ENCODE measurements around the gene OR4S1.
"Not testable (repeated sequence)": the region's sequence is repeated elsewhere in the genome, so short reads cannot be mapped to it uniquely, and the experiment has no call there.

The OR4S1 gene

DNA sequence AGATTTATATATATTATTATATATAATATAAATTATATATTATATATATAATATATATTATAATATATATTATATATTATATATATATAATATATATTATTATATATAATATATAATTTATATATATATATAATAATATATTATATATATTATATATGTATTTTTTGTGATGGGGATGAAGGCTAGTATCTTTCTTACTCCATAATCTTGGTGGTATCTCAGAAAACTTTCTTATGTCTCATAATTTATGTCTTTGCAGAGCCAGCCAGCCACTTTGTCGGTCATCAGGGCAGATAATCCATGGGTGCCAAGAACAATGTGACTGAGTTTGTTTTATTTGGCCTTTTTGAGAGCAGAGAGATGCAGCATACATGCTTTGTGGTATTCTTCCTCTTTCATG is at the start of gene OR4S1:
Gene OR4S1, plus strand, starts transcription at position 301 of the 400 bp plus-strand sequence. Its CDS starts 0 bp downstream, at position 301.
- FAIRE-seq = peak; percentile 78

GRCh38 chr11:48261600-48261999 is 44.4 kb upstream of the OR4S1 start:
- no peak for FAIRE-seq

DNA sequence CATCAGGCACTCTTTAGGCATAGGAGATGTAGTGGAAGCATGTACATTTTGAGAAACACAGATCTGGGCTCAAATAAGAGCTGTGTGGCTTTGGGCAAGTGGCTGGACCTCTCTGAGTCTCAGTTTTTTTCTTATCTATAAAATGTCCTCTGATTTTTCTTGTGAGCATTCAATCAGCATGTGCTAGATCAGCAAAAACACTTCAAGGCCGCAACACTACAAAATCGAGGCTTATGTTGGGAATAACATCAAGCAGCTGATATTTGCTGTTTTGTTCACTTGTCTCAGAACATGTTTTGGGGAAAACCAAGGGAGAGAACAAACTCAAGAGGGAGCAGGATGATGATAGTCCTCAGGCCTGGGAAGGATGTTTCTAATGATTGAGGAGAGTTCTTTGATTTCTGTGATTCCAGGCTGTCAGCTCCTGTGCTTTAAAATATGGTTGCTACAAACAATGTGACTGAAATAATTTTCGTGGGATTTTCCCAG is 42.6 kb upstream of the OR4S1 start, which contains the start of gene OR4X1:
Gene OR4X1, plus strand, starts transcription at position 439 of the 489 bp plus-strand sequence. Its CDS starts 0 bp downstream, at position 439.
- no peak for FAIRE-seq

DNA sequence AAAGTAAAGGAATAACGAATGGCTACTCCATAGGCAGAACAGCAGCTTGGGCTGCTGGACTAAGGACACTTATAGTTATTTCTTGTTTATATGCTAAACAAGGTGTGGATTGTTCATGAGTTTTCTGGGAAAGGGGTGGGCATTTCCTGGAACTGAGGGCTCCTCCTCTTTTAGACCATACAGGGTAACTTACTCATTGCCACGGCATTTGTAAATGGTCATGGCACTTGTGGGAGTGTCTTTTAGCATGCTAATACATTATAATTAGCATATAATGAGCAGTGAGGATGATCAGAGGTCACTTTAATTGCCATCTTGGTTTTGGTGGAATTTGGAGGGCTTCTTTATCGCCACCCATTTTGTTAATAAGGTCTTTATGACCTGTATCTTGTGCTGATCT is 35.4 kb upstream of the OR4S1 start:
- FAIRE-seq = no peak

GRCh38 chr11:48272606-48273005 is 33.4 kb upstream of the OR4S1 start:
- FAIRE-seq = no peak

DNA sequence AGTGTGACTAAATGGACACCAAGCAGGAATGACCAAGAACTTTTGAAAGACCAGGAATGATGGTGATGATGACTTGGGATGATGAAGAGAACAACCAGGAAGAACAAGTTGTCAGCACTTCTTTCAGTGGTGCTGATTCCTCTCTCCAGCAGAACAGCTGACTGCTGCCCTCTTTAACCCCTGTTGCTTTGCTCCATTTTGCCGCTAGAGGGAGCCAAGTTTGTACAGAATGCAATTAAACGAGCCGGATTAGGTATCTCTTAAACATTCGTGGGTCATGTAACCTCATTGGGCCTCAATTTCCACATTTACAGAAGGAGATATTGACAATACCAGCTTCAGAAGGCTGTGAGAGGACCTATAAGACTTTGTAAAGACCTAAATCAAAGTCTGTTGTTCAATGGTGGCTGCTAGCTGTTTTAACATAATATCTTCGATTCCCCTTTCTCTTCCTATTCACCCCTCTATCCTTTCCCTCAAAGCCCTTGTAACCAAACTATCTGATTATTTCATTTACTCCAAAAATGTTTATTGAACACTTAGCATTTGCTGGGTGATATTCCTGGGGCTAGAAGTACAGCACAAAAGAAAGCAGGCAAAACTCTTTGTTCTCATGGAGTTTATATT is 1.9 kb downstream of the OR4S1 start:
- no peak for FAIRE-seq

- FAIRE-seq = not testable (repeated sequence)
Observed at GRCh38 chr11:48313590-48313989, 7.6 kb downstream of the OR4S1 start.

GRCh38 chr11:48319813-48320212 is 13.8 kb downstream of the OR4S1 start:
- not testable (repeated sequence) for FAIRE-seq

DNA sequence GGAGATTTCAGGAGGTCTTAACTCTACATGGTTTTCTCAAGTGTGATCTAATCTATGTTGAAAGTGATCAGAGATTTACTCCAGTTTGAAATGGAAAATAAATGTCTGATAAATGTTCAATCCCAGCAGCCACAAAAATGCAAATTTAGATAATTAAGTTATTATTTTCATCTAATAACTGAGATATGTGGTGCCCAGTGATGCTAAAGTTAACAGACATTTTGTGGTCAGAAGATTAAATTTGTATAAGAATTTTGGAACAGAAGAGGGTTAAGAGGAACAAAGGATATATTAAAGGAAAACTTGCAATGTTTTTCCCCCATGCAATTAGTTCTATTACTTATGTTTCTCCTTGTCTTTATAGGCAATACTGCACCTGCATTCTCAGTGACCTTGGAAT is 18.6 kb downstream of the OR4S1 start, which contains the start of gene OR4C3:
Gene OR4C3, plus strand, starts transcription at position 301 of the 400 bp plus-strand sequence. CDS start 102 bp downstream, outside the sequence.
- FAIRE-seq = not testable (repeated sequence)

DNA sequence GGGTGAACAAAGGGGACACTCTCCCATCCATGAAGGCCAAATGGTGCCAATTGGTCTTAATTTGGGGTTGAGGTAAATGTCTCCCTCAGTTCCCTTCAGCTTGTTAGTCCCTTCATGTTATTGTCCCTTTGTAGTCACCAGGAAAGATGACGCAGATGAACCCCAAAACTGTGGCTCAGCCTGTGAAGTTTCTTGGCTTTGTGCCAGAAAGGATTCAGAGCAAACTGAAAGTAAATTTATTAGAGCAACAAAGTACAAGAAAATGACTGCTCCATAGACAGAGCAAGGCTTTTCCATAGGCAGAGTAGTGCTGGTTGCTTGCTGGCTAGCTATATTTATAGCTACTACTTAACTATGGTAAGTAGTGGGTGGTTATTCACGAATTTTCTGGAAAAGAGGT is 35.4 kb downstream of the OR4S1 start:
- FAIRE-seq = no peak

DNA sequence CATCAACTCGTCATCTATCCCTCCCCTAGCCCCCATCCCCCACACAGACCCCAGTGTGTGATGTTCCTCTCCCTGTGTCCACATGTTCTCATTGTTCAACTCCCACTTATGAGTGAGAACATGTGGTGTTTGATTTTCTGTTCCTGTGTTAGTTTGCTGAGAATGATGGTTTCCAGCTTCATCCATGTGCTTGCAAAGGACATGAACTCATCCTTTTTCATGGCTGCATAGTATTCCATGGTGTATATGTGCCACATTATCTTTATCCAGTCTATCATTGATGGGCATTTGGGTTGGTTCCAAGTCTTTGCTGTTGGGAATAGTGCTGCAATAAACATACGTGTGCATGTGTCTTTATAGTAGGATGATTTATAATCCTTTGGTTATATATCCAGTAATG is 36.5 kb downstream of the OR4S1 start:
- not testable (repeated sequence) for FAIRE-seq

- not testable (repeated sequence) for FAIRE-seq
Observed at GRCh38 chr11:48346286-48346685, 40.3 kb downstream of the OR4S1 start.

DNA sequence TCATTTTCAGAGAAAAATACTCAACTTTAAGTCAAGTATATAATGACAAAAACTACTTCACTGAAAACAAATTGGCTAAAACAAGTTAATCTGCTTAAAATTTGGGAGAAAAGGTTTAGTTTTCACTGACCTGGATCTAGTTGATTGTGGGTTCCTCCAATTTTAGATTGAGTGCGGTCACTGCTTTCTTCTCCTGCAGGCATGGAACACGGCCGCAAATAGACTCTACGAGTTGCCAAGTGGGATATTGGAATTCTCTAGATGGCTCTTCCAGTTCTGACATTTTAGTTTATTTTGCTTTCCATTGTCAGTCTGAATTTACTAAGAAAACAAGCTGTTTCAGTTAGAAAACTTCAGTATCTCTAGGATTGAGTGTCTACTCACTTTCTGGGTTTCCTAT is 48.0 kb downstream of the OR4S1 start:
- no peak for FAIRE-seq

GRCh38 chr11:48354677-48355076 is 48.7 kb downstream of the OR4S1 start:
- no peak for FAIRE-seq
